MM.1S (cell line): Measurements from ENCODE around the gene FAM184A.

Experiments used
- CTCF ChIP-seq: fragments of 300-600 bp; sonication (generic); IDR thresholded peaks from 2 replicates; pipeline ENCODE4 v1.5.1; 2016; ENCODE audit warnings: antibody characterized with exemption, low read length, mixed read lengths
- EZH2 ChIP-seq: fragments of 300-600 bp; sonication (generic); optimal IDR thresholded peaks from 2 replicates; pipeline ENCODE3; 2017; ENCODE audit warnings: low read depth, mild to moderate bottlenecking, antibody characterized with exemption, low read length, mixed read lengths
- EZH2phosphoT487 ChIP-seq: fragments of 300-600 bp; sonication (generic); IDR thresholded peaks from 2 replicates; pipeline ENCODE4 v1.6.1; 2018; ENCODE audit warnings: antibody characterized with exemption, low read length

DNA sequence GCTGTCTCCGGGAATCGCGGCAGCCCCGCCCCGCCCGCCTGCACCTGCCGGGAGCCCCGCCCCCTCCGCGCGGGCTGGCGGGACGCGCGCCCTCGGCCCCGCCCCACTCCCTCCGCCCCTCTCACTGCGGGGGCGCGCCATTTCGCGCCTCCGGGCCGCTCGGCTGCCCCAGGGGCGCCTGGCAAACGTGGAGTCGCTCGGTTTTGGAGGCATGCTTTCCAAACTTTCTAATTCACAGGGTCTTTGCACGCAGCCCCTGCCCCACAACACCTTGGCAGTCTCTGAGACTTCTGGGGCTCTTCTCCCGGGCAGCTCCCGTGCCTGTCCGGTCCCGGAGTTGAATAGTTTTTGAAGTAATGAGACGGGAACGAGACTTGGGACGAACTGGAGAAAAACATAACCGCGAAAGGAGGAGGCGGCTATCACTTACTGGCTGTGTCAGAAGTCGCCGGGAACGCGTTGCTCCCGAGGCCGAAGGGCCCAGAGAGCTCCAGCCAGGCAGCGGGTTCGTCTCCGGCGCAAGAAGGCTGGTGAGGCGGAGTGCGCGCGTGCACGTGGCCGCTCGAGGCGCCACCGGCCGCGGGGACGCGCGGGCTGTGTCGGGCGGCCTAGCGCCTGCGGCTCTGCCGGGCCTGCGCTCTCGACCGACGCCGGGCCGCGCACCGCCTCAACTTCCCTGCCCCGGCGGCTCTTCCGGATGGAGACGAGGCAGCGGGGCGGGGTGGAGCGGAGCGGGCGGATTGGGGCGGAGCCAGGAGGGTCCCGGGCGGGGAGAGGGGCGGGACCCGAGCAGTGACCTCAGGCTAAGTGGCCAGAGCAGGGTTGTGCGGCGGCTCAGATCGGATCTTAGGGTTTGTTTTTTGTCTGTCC, 143.8 kb downstream of the FAM184A start, which contains the start of gene MCM9:
- TF ChIP-seq EZH2 (no peak), CTCF (no peak), EZH2phosphoT487 (no peak)
